DOHH2 (cell line): ENCODE measurements around the gene RTTN.

ENCODE experiments used
- EZH2phosphoT487 ChIP-seq: fragments of 200-600 bp; sonication (generic); IDR thresholded peaks from 2 replicates; pipeline ENCODE4 v1.6.1; 2017; ENCODE audit warnings: borderline replicate concordance, mild to moderate bottlenecking, antibody characterized with exemption, low read length, moderate library complexity, mixed read lengths
- TF ChIP-seq, protein P1 (sequence below): fragments of 200-600 bp; sonication (generic); IDR thresholded peaks from one replicate; pipeline ENCODE4 v1.5.1; 2014; ENCODE audit warnings: antibody characterized with exemption, mild to moderate bottlenecking, low read depth, low read length; ENCODE audit not compliant: poor library complexity, severe bottlenecking

DNA sequence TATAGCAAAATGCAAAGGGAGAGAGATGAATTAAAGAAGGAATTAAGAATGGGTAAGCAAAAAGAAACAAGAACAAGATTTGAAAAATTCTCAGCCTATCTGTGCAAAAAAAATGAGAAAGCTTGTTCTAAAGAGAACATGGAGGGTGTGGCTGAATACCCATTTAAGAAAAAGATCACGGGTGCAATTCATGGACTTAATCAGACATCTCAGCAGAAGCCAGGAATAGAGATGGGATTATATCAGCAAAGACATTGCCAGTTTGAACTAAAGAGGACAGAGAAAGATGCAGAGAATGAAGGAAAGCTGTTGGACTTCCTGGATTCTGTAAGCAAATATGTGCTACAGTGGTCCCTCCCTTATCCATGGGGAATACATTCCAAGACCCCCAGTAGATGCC is 115.6 kb downstream of the RTTN start:
- TF ChIP-seq, protein P1, sequence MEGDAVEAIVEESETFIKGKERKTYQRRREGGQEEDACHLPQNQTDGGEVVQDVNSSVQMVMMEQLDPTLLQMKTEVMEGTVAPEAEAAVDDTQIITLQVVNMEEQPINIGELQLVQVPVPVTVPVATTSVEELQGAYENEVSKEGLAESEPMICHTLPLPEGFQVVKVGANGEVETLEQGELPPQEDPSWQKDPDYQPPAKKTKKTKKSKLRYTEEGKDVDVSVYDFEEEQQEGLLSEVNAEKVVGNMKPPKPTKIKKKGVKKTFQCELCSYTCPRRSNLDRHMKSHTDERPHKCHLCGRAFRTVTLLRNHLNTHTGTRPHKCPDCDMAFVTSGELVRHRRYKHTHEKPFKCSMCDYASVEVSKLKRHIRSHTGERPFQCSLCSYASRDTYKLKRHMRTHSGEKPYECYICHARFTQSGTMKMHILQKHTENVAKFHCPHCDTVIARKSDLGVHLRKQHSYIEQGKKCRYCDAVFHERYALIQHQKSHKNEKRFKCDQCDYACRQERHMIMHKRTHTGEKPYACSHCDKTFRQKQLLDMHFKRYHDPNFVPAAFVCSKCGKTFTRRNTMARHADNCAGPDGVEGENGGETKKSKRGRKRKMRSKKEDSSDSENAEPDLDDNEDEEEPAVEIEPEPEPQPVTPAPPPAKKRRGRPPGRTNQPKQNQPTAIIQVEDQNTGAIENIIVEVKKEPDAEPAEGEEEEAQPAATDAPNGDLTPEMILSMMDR: no peak
- no peak for TF ChIP-seq EZH2phosphoT487
